ENCODE data around the gene SPATA9. TPM values are rescaled to one million over a fixed set of nuclear protein-coding genes. Genes with fewer than 3 reads are reported as not detected.

The SPATA9 gene
- not detected in 2 replicates for total RNA-seq

GRCh38 chr5:95682891-95683290 lies at the start of gene SPATA9:
Gene SPATA9, minus strand, starts transcription at chr5:95682991. Its CDS starts 137 bp downstream, at chr5:95682854.
- DNase-seq (ENCODE audit: low read depth in 2 of 2): no peak

- DNase-seq (ENCODE audit: low read depth in 2 of 2): peak; percentile 48 to 63
Measured at GRCh38 chr5:95731571-95732554, 49.1 kb upstream of the SPATA9 start.

- peak; percentile 74 to 85 for DNase-seq (ENCODE audit: low read depth in 2 of 2)
Measured at GRCh38 chr5:95730730-95731570, 48.2 kb upstream of the SPATA9 start, which contains the start of gene RHOBTB3. Gene RHOBTB3, plus strand, starts transcription at chr5:95731336. Its CDS starts 347 bp downstream, at chr5:95731683.

GRCh38 chr5:95730011-95730700 lies 47.4 kb upstream of the SPATA9 start:
- DNase-seq (ENCODE audit: low read depth in 2 of 2): no peak

GRCh38 chr5:95729115-95730010 lies 46.6 kb upstream of the SPATA9 start:
- no peak for DNase-seq (ENCODE audit: low read depth in 2 of 2)

- DNase-seq (ENCODE audit: low read depth in 2 of 2): no peak
Measured at GRCh38 chr5:95728494-95729114, 45.8 kb upstream of the SPATA9 start.

- peak in 1 of 2 donors; percentile 60 for DNase-seq (ENCODE audit: low read depth in 2 of 2)
Measured at GRCh38 chr5:95727764-95728191, 45.0 kb upstream of the SPATA9 start.

GRCh38 chr5:95726811-95727763 lies 44.3 kb upstream of the SPATA9 start:
- DNase-seq (ENCODE audit: low read depth in 2 of 2): peak in 1 of 2 donors; percentile 28

GRCh38 chr5:95725937-95726810 lies 43.4 kb upstream of the SPATA9 start:
- no peak for DNase-seq (ENCODE audit: low read depth in 2 of 2)

- no peak for DNase-seq (ENCODE audit: low read depth in 2 of 2)
Measured at GRCh38 chr5:95725071-95725820, 42.5 kb upstream of the SPATA9 start.

GRCh38 chr5:95723632-95724369 lies 41.0 kb upstream of the SPATA9 start:
- DNase-seq (ENCODE audit: low read depth in 2 of 2): peak; percentile 9 to 38

GRCh38 chr5:95721582-95722295 lies 38.9 kb upstream of the SPATA9 start:
- DNase-seq (ENCODE audit: low read depth in 2 of 2): no peak

- DNase-seq (ENCODE audit: low read depth in 2 of 2): no peak
Measured at GRCh38 chr5:95720094-95720786, 37.4 kb upstream of the SPATA9 start.

GRCh38 chr5:95718738-95719137 lies 35.9 kb upstream of the SPATA9 start:
- no peak for DNase-seq (ENCODE audit: low read depth in 2 of 2)

GRCh38 chr5:95718203-95718602 lies 35.4 kb upstream of the SPATA9 start:
- no peak for DNase-seq (ENCODE audit: low read depth in 2 of 2)
